BJ (cell line): ENCODE data around the gene ANKRD35. TPM values are rescaled to one million over a fixed set of nuclear protein-coding genes. Genes with fewer than 3 reads are reported as not detected.
A peak's percentile ranks its signal among the peaks of the same experiment; 100 is the strongest.
"Not testable (repeated sequence)": the region's sequence is repeated elsewhere in the genome, so short reads cannot be mapped to it uniquely, and the experiment has no call there.

Experiments
- CTCF ChIA-PET: fragments of 350-600 bp; formaldehyde crosslinking; extraction: SDS; loops from one replicate; lab custom pipeline; 2021; ENCODE audit warnings: antibody characterized with exemption, inconsistent platforms; lab: Yijun Ruan, JAX
- POLR2A ChIA-PET: fragments of 300-600 bp; sonication (Branson Sonifier 250); formaldehyde crosslinking; extraction: SDS; loops from one replicate; lab custom pipeline; 2021; ENCODE audit warnings: antibody characterized with exemption; lab: Charles Lee
- DNase-seq: peaks from one replicate; pipeline ENCODE4 v3.0.0-alpha.2; 2011; ENCODE audit warnings: low read depth
- H3K27me3 ChIP-seq: 2 replicates; pipeline ENCODE4 v1.6.0; 2011; ENCODE audit warnings: low read length; ENCODE audit not compliant: control insufficient read depth, insufficient read depth
- H3K36me3 ChIP-seq: 2 replicates; pipeline ENCODE4 v1.5.1; 2011; ENCODE audit warnings: low read length; ENCODE audit not compliant: control insufficient read depth, insufficient read depth
- H3K4me3 ChIP-seq: 2 replicates; pipeline ENCODE4 v1.5.1; 2011; ENCODE audit warnings: low read depth, mild to moderate bottlenecking, control low read depth, low read length
- CTCF ChIP-seq: IDR thresholded peaks from 2 replicates; pipeline ENCODE4 v1.5.1; 2011; ENCODE audit warnings: low read depth, mild to moderate bottlenecking, control low read depth, inconsistent platforms, low read length, moderate library complexity; ENCODE audit not compliant: insufficient read depth
- polyA plus RNA-seq: library from polyadenylated mRNA; depleted of rRNA; stranded (reverse); fragments of >200 nt; gene quantifications from 2 replicates; pipeline ENCODE4 v1.2.3, GENCODE V29; 2011

ANKRD35 gene
- polyA plus RNA-seq, 1 experiment = 1.5 TPM

- no peak for TF ChIP-seq CTCF
- CTCF ChIA-PET = interaction anchor here (1.4 to 3.1 kb wide), 2 partner anchors 30 to 77 kb away, joined by 4 to 20 read pairs; partner anchors contain the start of gene NUDT17
- peaks cover 5% of the 10 kb centered on the region for H3K36me3 ChIP-seq
- H3K4me3 ChIP-seq = no peak overlapping the region
- POLR2A ChIA-PET = interaction anchor here (1.1 kb wide), 1 partner anchor 21 kb away, joined by 3 read pairs; no protein-coding TSS in a partner anchor
- no peaks in the 10 kb centered on the region for H3K27me3 ChIP-seq
- DNase-seq = no peak
Measured at GRCh38 chr1:145922266-145922665, 36.6 kb upstream of the ANKRD35 start.

GRCh38 chr1:145920297-145920696 is 34.6 kb upstream of the ANKRD35 start:
- POLR2A ChIA-PET, DNase-seq, H3K4me3 ChIP-seq, CTCF ChIA-PET, H3K36me3 ChIP-seq, H3K27me3 ChIP-seq: not testable (repeated sequence)

- TF ChIP-seq CTCF = no peak
- CTCF ChIA-PET = interaction anchor here (1.0 to 4.4 kb wide), 3 partner anchors 9 to 60 kb away, joined by 3 to 23 read pairs (median 12); partner anchors contain the start of gene ITGA10
- Histone ChIP-seq H3K27me3 (no peaks in the 10 kb centered on the region), H3K4me3 (peak overlapping the region; percentile 61), H3K36me3 (peaks cover 4% of the 10 kb centered on the region)
- no peak for DNase-seq
- POLR2A ChIA-PET = interaction anchor here (0.6 to 0.7 kb wide), 2 partner anchors 8 to 61 kb away, joined by 3 to 5 read pairs; partner anchors contain the start of gene RBM8A
Measured at GRCh38 chr1:145918992-145919939, 33.6 kb upstream of the ANKRD35 start.

- H3K4me3 ChIP-seq = peak within 1 kb of the TSS; percentile 61
- H3K27me3 ChIP-seq = no peaks in the 10 kb centered on the region
- peaks cover 4% of the 10 kb centered on the region for H3K36me3 ChIP-seq
- DNase-seq = peak; percentile 43
- CTCF ChIA-PET = interaction anchor here (1.1 to 4.4 kb wide), 3 partner anchors 8 to 73 kb away, joined by 3 to 23 read pairs (median 12); partner anchors contain the start of genes ITGA10 and NUDT17
- POLR2A ChIA-PET = interaction anchor here (0.6 to 0.7 kb wide), 2 partner anchors 9 to 60 kb away, joined by 3 to 5 read pairs; partner anchors contain the start of gene RBM8A
- TF ChIP-seq CTCF = no peak
Measured at GRCh38 chr1:145918144-145918991, 32.7 kb upstream of the ANKRD35 start, which contains the start of gene PEX11B. Gene PEX11B (minus strand): TSS chr1:145918717. CDS start chr1:145918688, 29 bp downstream.

- CTCF ChIA-PET = interaction anchor here (1.1 to 4.4 kb wide), 2 partner anchors 25 to 72 kb away, joined by 3 to 23 read pairs; partner anchors contain the start of gene NUDT17
- DNase-seq = no peak
- Histone ChIP-seq H3K4me3 (peak overlapping the region; percentile 61), H3K36me3 (peaks cover 2% of the 10 kb centered on the region), H3K27me3 (no peaks in the 10 kb centered on the region)
- no peak for TF ChIP-seq CTCF
- POLR2A ChIA-PET = no interaction called here
Measured at GRCh38 chr1:145917595-145917994, 31.9 kb upstream of the ANKRD35 start.
